T-helper 22 cell (primary cell): Measurements from ENCODE around the gene SPATA33.

Source experiments
- DNase-seq: peaks from one replicate; pipeline ENCODE4 v3.0.0-alpha.2; 2020; ENCODE audit warnings: low read depth

The SPATA33 gene

GRCh38 chr16:89657442-89658220, at the start of gene SPATA33, which contains the start of gene CHMP1A:
TSS of gene SPATA33 (plus strand) at chr16:89657836. CDS start at chr16:89657912, 76 bp downstream.
TSS of gene CHMP1A (minus strand) at chr16:89657708. CDS start at chr16:89657588, 120 bp downstream.
- peak; percentile 86 for DNase-seq

GRCh38 chr16:89607937-89608740, 49.5 kb upstream of the SPATA33 start:
- no peak for DNase-seq

- no peak for DNase-seq
Measured at GRCh38 chr16:89610108-89610453, 47.6 kb upstream of the SPATA33 start.

- DNase-seq = no peak
Measured at GRCh38 chr16:89612415-89613166, 45.0 kb upstream of the SPATA33 start.

- no peak for DNase-seq
Measured at GRCh38 chr16:89613231-89613953, 44.2 kb upstream of the SPATA33 start, which contains the start of gene DPEP1. TSS of gene DPEP1 (plus strand) at chr16:89613642. CDS start at chr16:89630411, 16,769 bp downstream.

GRCh38 chr16:89613954-89614459, 43.6 kb upstream of the SPATA33 start:
- no peak for DNase-seq

GRCh38 chr16:89615176-89615575, 42.5 kb upstream of the SPATA33 start:
- no peak for DNase-seq

- no peak for DNase-seq
Measured at GRCh38 chr16:89615596-89616090, 42.0 kb upstream of the SPATA33 start.

GRCh38 chr16:89616623-89617022, 41.0 kb upstream of the SPATA33 start:
- no peak for DNase-seq

GRCh38 chr16:89617036-89617435, 40.6 kb upstream of the SPATA33 start:
- no peak for DNase-seq

- DNase-seq = no peak
Measured at GRCh38 chr16:89618109-89618998, 39.3 kb upstream of the SPATA33 start.

GRCh38 chr16:89619840-89620239, 37.8 kb upstream of the SPATA33 start:
- no peak for DNase-seq

- no peak for DNase-seq
Measured at GRCh38 chr16:89620406-89620841, 37.2 kb upstream of the SPATA33 start.

GRCh38 chr16:89621136-89621697, 36.4 kb upstream of the SPATA33 start:
- DNase-seq = no peak

- DNase-seq = no peak
Measured at GRCh38 chr16:89621698-89622409, 35.8 kb upstream of the SPATA33 start.

- DNase-seq = no peak
Measured at GRCh38 chr16:89623511-89624261, 34.0 kb upstream of the SPATA33 start.

GRCh38 chr16:89624777-89625761, 32.6 kb upstream of the SPATA33 start:
- no peak for DNase-seq
